HG03066 (cell line): ENCODE measurements around the gene CFAP99.
"Not testable (repeated sequence)": the region's sequence is repeated elsewhere in the genome, so short reads cannot be mapped to it uniquely, and the experiment has no call there.

Source experiments
- ATAC-seq: cut with Tn5 transposase; IDR thresholded peaks from one replicate; pipeline ENCODE4 v1.9.1; 2021; ENCODE audit warnings: low read depth; ENCODE audit not compliant: unreplicated experiment

The CFAP99 gene

GRCh38 chr4:2418650-2419571, at the start of gene CFAP99:
Gene CFAP99, plus strand, starts transcription at chr4:2418955.
- ATAC-seq = peak; percentile 90

GRCh38 chr4:2370597-2371320, 48.0 kb upstream of the CFAP99 start:
- ATAC-seq = no peak

- no peak for ATAC-seq
These were observed 46.8 kb upstream of the CFAP99 start for GRCh38 chr4:2371765-2372487.

- no peak for ATAC-seq
These were observed 46.2 kb upstream of the CFAP99 start for GRCh38 chr4:2372488-2373030.

GRCh38 chr4:2373532-2373931, 45.2 kb upstream of the CFAP99 start:
- ATAC-seq = no peak

GRCh38 chr4:2375427-2375826, 43.3 kb upstream of the CFAP99 start:
- no peak for ATAC-seq

GRCh38 chr4:2377241-2377640, 41.5 kb upstream of the CFAP99 start:
- ATAC-seq = no peak

GRCh38 chr4:2378401-2378800, 40.4 kb upstream of the CFAP99 start:
- no peak for ATAC-seq

- ATAC-seq = no peak
These were observed 39.9 kb upstream of the CFAP99 start for GRCh38 chr4:2378898-2379297.

GRCh38 chr4:2380589-2380988, 38.2 kb upstream of the CFAP99 start:
- ATAC-seq = not testable (repeated sequence)

GRCh38 chr4:2382769-2383202, 36.0 kb upstream of the CFAP99 start:
- not testable (repeated sequence) for ATAC-seq

GRCh38 chr4:2383220-2383631, 35.5 kb upstream of the CFAP99 start:
- ATAC-seq = not testable (repeated sequence)

- no peak for ATAC-seq
These were observed 35.0 kb upstream of the CFAP99 start for GRCh38 chr4:2383760-2384159.

- ATAC-seq = no peak
These were observed 34.5 kb upstream of the CFAP99 start for GRCh38 chr4:2384245-2384644.

GRCh38 chr4:2385516-2385915, 33.2 kb upstream of the CFAP99 start:
- ATAC-seq = no peak

- ATAC-seq = no peak
These were observed 32.0 kb upstream of the CFAP99 start for GRCh38 chr4:2386717-2387116.

- no peak for ATAC-seq
These were observed 31.5 kb upstream of the CFAP99 start for GRCh38 chr4:2387218-2387617.

- ATAC-seq = no peak
These were observed 30.9 kb upstream of the CFAP99 start for GRCh38 chr4:2387829-2388228.

- no peak for ATAC-seq
These were observed 30.1 kb upstream of the CFAP99 start for GRCh38 chr4:2388429-2389182.

- ATAC-seq = no peak
These were observed 29.1 kb upstream of the CFAP99 start for GRCh38 chr4:2389691-2390090.
